Activated naive CD4-positive, alpha-beta T cell treated with Interleukin-2 at 50 U/mL for 16 hours (primary cell): ENCODE data around the gene REPS1.

Source experiments
- DNase-seq: peaks from one replicate; pipeline ENCODE4 v3.0.0-alpha.2; 2020

The REPS1 gene

GRCh38 chr6:138914701-138915100 is 73.4 kb downstream of the REPS1 start:
- no peak for DNase-seq

- DNase-seq, result no peak
These were observed 75.7 kb downstream of the REPS1 start for GRCh38 chr6:138912308-138912707.

DNA sequence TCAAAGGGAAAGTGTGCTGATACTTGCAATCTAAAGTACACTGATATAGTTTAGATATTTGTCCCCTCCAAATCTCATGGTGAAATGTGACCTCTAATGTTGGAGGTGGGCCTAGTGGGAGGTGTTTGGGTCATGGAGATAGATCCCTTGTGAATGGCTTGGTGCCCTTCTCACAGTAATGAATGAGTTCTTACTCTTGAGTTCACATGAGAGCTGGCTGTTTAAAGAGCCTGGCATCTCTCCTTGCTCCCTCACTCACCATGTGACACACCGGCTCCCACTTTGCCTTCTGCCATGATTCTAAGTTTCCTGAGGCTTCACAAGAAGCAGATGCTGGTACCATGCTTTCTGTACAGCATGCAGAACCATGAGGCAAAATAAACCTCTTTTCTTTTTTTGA is 78.1 kb downstream of the REPS1 start:
- no peak for DNase-seq

GRCh38 chr6:138909511-138909910 is 78.5 kb downstream of the REPS1 start:
- no peak for DNase-seq

DNA sequence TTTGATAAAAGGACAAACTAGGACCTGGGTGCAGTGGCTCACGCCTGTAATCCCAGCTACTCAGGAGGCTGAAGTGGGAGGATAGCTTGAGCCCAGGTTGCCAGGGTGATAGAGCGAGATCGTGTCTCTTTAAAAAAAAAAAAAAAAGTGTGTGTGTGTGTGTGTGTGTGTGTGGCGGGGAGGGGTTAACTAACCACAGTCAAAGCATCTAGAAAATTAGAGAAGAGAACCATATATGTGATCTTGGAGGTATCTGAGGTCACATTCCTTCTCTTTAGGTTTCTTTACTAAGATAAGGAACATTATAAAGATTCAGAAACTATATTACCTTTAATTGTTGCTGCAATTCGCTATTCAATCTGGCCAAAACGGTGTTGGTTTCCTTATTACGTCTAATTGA is 80.9 kb downstream of the REPS1 start:
- DNase-seq, result no peak

DNA sequence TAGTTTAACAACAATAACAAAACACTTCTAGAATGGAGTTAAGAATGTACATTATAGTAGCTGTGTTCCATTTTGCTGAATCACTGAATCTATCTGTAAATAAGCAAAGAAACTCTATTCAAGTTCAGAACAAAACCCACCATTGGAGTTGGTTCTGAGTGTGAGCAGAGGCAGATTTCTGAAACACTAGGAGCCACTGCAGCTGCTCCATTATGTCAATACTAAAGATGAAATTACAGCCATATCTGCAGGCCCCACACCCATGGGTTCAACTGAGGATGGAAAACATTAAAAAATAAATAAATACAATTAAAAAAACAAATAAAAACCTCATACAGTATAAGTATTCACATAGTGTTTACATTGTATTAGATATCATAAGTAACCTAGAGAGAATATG is 91.0 kb downstream of the REPS1 start:
- DNase-seq, result no peak

DNA sequence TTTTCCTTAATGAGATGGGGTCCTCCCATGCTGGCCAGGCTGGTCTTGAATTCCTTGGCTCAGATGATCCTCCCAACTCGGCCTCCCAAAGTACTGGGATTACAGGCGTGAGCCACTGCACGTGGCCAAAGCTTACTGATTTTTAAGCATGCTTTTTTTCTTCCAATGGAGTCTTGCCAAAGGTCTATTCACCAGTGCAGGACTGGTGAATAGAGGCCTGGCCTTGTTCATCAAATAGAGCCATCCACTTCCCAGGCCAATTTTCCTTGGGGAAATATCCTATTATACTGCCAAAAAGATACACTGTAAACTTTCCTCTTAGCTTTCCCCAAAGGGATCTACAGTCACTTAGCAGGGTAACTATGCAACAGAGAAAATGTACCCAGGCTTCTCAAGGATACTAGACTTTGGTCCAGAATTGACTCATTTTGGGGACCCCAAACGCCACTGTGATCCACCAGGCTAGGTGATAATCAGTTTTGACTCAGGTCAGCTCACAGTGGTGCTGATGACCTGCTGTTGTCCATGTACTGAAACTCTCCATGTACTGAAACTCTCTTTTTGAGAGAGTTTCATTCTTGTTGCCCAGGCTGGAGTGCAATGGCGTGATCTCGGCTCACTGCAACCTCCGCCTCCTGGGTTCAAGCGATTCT is 91.8 kb downstream of the REPS1 start:
- DNase-seq, result no peak

DNA sequence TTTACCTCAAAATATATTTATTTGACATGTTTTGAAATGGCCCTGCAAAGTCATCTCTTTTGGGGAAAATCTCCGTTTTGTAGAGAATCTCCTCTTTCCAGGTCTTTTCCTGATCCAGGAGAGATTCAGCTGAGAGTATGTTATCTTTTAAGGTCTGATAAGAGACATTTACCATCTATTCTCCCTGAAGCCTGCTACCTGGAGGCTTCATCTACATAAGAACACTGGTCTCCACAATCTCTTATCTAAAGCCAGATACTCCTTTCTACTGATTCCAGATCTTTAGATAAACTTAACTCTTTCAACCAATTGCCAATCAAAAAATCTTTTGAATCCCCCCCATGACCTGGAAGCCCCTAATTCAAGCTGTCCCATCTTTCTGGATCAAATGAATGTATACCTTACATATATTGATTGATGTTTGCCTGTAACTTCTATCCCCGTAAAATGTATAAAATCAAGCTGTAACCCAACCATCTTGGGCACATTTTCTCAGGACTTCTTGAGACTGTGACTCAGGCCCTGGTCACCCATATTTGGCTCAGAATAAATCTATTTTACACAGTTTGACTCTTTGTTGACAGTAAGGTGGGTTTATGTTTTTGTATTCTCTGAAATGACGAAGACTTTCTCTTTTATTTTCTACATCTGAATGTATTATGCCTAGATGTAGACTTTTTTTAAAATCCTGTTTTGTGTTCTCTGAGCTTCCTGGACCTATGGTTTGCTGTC is 96.6 kb downstream of the REPS1 start:
- DNase-seq, result no peak

DNA sequence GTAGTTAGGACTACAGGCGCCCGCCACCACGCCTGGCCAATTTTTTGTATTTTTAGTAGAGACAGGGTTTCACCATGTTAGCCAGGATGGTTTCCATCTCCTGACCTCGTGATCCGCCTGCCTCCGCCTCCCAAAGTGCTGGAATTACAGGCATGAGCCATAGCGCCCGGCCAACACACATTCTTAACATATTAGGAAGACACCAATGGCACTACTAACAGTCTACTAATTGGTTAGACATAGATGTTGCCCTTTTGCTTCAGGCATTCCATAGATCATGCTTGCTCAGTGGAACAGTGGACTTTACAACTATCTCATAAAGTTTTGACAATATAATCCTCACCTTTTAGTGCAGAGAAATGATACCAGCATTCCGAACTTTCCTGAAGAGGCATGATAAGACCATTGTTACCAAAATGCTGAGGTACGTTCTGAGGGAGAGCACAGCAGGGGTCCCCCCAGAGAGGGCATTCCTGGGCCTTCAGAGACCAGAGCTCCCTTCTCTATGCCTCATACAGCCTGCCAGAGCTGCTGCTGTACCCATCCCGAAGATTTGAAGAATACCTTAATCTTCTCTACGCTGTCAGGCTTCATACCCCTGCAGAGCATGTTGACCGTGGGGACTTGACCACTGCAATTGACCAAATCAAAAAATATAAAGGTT is 102.8 kb downstream of the REPS1 start:
- no peak for DNase-seq

GRCh38 chr6:138882369-138883017 is 105.6 kb downstream of the REPS1 start:
- DNase-seq, result no peak

DNA sequence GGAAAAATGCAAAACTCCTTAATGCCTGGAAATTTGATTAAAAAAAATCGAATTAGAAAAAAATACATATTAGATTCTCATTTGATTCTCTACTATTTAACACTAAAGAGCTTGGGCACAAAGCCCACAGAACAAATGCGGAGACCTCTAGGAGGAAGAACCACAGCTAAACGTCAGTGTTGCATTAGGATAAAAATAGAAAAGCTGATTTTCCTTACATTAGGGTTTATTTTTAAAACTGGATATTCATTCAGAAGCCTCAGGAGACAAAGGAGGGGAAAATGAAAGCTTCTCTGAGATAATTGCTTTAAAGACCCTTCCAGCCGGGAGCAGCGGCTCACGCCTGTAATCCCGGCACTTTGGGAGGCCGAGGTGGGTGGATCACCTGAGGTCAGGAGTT is 114.9 kb downstream of the REPS1 start:
- no peak for DNase-seq

DNA sequence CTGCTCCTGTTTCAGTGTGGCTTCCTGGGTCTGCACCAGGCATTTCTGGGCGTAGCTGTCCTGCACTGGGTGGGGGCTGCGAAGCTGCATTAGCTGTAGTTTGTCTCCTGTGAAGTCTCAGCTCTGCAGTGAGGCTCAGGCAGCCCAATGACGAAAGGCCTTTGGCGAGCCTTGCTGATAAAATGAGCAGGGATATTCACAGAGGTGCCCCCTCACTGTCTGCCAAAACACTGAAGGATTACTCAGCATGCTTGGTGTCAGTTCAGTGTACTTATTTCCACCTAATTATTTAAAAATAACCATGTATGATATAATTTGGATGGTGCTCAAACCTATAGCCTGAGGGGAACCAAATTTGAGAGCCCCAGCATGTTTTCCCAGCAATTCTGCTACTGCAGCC is 118.7 kb downstream of the REPS1 start:
- no peak for DNase-seq

GRCh38 chr6:138868181-138868580 is 119.9 kb downstream of the REPS1 start:
- DNase-seq, result no peak

GRCh38 chr6:138865480-138866109 is 122.5 kb downstream of the REPS1 start:
- no peak for DNase-seq

GRCh38 chr6:138864343-138864890 is 123.6 kb downstream of the REPS1 start:
- DNase-seq, result no peak

DNA sequence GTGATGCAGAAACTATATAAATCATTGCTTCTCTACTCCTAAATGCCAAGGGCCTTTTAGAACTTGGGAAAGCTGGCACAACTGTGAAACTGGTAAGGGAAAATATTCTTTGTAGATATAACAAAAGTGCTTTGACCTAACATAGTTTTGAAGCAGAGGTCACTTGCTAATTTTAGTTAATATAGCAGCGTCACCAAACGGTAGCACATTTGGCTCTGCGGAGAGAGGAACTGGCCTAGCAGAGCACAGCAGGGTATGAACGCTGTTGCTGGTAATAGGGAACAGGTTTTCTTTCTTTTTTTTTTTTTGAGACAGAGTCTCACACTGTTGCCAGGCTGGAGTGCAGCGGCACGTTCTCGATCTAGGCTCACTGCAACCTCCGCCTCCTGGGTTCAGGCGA is 124.7 kb downstream of the REPS1 start:
- no peak for DNase-seq

DNA sequence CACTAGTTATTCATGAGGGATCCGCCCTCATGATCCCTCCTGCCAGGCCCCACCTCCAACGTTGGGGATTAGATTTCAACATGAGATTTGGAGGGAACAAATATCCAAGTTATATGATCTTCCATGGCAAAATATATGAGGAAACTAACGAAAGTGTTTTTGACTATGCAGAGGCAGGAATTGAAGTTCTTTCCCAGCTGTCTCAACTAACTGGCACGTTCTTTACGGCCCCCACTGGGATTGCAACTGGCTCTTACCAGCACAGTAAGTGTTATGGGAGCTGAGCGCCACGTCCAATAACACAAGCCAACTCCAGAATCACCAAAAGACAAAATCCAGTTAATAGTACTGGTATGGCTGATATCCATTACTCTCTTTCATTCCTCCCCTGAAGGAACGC is 125.6 kb downstream of the REPS1 start:
- no peak for DNase-seq

GRCh38 chr6:138857775-138858174 is 130.3 kb downstream of the REPS1 start:
- no peak for DNase-seq

- no peak for DNase-seq
These were observed 131.4 kb downstream of the REPS1 start for GRCh38 chr6:138856654-138857053.
